CD4-positive, alpha-beta memory T cell (primary cell): ENCODE results near the gene YTHDC1. TPM values are rescaled to one million over a fixed set of nuclear protein-coding genes. Genes with fewer than 3 reads are reported as not detected.

ENCODE experiments used
- CTCF ChIA-PET: fragments of 350-600 bp; sonication (Branson Sonifier 250); formaldehyde crosslinking; loops from one replicate; lab custom pipeline; 2021; ENCODE audit warnings: inconsistent platforms; ENCODE audit not compliant: partially characterized antibody; lab: Charles Lee
- POLR2A ChIA-PET: fragments of 350-600 bp; sonication (Branson Sonifier 250); formaldehyde crosslinking; loops from one replicate; lab custom pipeline; 2021; ENCODE audit not compliant: partially characterized antibody; lab: Charles Lee
- DNase-seq, 5 donors: peaks; one replicate each; pipeline versions ENCODE4 v3.0.0 to v3.0.0-alpha.2; 2020 to 2022; ENCODE audit warnings: mixed read lengths in 1 of 5
- H3K27ac ChIP-seq: one replicate; pipeline ENCODE4 v1.7.0; 2013; ENCODE audit warnings: low read depth, low read length
- H3K27me3 ChIP-seq: 2 replicates; pipeline ENCODE4 v1.7.0; 2013; ENCODE audit warnings: mild to moderate bottlenecking, low read length, moderate library complexity; ENCODE audit not compliant: insufficient read depth
- H3K36me3 ChIP-seq: 2 replicates; pipeline ENCODE4 v1.7.0; 2013; ENCODE audit warnings: mild to moderate bottlenecking, low read length, moderate library complexity; ENCODE audit not compliant: insufficient read depth
- H3K4me1 ChIP-seq: 2 replicates; pipeline ENCODE4 v1.7.0; 2013; ENCODE audit warnings: mild to moderate bottlenecking, low read length, moderate library complexity; ENCODE audit not compliant: insufficient read depth
- H3K4me3 ChIP-seq, 2 donors: one replicate each; pipeline ENCODE4 v1.7.0; 2013; ENCODE audit warnings: low read length in 2 of 2, mild to moderate bottlenecking in 1 of 2
- H3K9me3 ChIP-seq, 2 donors: one replicate each; pipeline ENCODE4 v1.7.0; 2013; ENCODE audit warnings: low read length in 2 of 2, control low read depth in 1 of 2; ENCODE audit not compliant: control insufficient read depth in 1 of 2
- H3K27ac Mint-ChIP-seq, 7 donors: one replicate each; pipeline ENCODE4 v1.8.0; 2020 to 2021; ENCODE audit warnings: mixed read lengths in 7 of 7, mild to moderate bottlenecking in 6 of 7, inconsistent platforms in 3 of 7, moderate library complexity in 3 of 7
- H3K27me3 Mint-ChIP-seq, 2 donors: one replicate each; pipeline ENCODE4 v1.8.0; 2020 to 2021; ENCODE audit warnings: mixed read lengths in 2 of 2
- H3K36me3 Mint-ChIP-seq, 2 donors: one replicate each; pipeline ENCODE4 v1.8.0; 2020 to 2021; ENCODE audit warnings: mixed read lengths in 2 of 2, inconsistent platforms in 1 of 2, mild to moderate bottlenecking in 1 of 2
- H3K4me1 Mint-ChIP-seq, 4 donors: one replicate each; pipeline ENCODE4 v1.8.0; 2020 to 2021; ENCODE audit warnings: mixed read lengths in 4 of 4, mild to moderate bottlenecking in 1 of 4
- H3K4me3 Mint-ChIP-seq, 8 donors: one replicate each; pipeline ENCODE4 v1.8.0; 2020 to 2021; ENCODE audit warnings: mixed read lengths in 8 of 8, mild to moderate bottlenecking in 7 of 8, moderate library complexity in 6 of 8, inconsistent platforms in 3 of 8
- H3K9me3 Mint-ChIP-seq, 8 donors: one replicate each; pipeline ENCODE4 v1.8.0; 2020 to 2021; ENCODE audit warnings: mixed read lengths in 8 of 8, mild to moderate bottlenecking in 5 of 8, inconsistent platforms in 3 of 8, moderate library complexity in 1 of 8
- intact Hi-C: fragments of 100-400 bp; cut with micrococcal nuclease; formaldehyde crosslinking; loops from one replicate; pipeline ENCODE4 v1.15.1; 2023
- polyA plus RNA-seq, 2 donors: library from polyadenylated mRNA; unstranded; fragments of 300-500 nt; fragmentation: Illumina TruSeq; gene quantifications; one replicate each; pipeline ENCODE4 v1.2.3, GENCODE V29; 2021
- total RNA-seq, 2 experiments: library from RNA; stranded (reverse); gene quantifications; one replicate each; pipeline ENCODE4 v1.2.3, GENCODE V29; 2021

Gene YTHDC1
- total and polyA plus RNA-seq, 4 experiments from 2014 or later: 11.2 to 201 (median 110) TPM

DNA sequence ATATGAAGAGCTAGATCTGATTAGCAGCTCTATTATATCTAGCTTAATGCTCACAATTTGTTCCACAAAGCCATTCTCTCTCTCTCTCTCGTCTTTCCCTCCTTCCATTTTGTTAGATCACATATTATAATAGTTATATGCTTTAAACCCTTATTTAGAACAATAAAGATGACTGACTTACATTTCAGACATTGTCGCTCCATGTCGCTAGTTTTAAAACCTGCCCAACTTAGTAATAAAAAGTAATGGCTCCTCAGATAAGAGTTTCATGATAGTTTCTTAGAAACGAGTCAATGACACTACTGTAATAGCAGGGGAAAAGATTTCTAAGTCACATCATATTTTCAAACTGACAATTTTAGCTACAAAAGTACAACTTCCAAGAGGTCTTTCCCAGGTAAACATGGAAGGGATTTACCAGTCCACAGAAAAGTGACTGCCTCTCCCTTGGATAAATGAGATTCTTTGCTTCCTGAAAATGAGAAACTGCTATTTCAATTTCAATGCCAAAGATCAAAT, 38.5 kb upstream of the YTHDC1 start:
- H3K4me3 Mint-ChIP-seq: no peak overlapping the region
- H3K27me3 ChIP-seq: no peaks in the 10 kb centered on the region
- no peaks in the 10 kb centered on the region for H3K4me1 Mint-ChIP-seq
- DNase-seq: no peak
- ChIA-PET CTCF (interaction anchor here (1.8 kb wide), 1 partner anchor 12 kb away, joined by 10 read pairs; no protein-coding TSS in a partner anchor), POLR2A (no interaction called here)
- H3K4me3 ChIP-seq: no peak overlapping the region
- peaks cover 3 to 12% of the 10 kb centered on the region in 2 donors for H3K27me3 Mint-ChIP-seq
- no peaks in the 10 kb centered on the region for H3K36me3 ChIP-seq
- intact Hi-C loops: no loop called here
- H3K36me3 Mint-ChIP-seq: no peaks in the 10 kb centered on the region
- no peak overlapping the region for H3K27ac Mint-ChIP-seq
- no peaks in the 10 kb centered on the region for H3K9me3 Mint-ChIP-seq
- no peaks in the 10 kb centered on the region for H3K4me1 ChIP-seq
- H3K9me3 ChIP-seq: no peaks in the 10 kb centered on the region
- no peak overlapping the region for H3K27ac ChIP-seq

DNA sequence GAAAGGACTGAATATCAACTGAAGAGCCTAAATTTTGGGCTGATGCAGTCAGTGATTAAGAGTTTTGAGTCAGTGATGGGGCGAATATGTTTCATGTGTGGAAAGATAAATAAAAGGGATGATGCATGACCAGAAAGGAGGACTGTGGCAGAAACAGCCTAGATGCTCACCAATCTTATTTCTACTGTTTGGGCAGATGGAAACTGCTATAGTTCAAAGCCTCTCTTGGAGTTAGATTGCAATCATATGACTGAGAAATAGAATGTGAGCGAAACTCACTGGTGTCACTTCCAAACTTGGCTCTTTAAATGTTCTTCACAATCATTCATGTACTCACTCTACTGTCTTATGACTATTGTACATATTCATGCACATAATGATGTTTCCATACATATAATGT, 35.4 kb upstream of the YTHDC1 start:
- H3K4me3 ChIP-seq: no peak overlapping the region
- no peaks in the 10 kb centered on the region for H3K36me3 ChIP-seq
- Mint-ChIP-seq H3K4me1 (no peaks in the 10 kb centered on the region), H3K9me3 (no peaks in the 10 kb centered on the region), H3K27ac (no peak overlapping the region), H3K36me3 (no peaks in the 10 kb centered on the region), H3K4me3 (no peak overlapping the region), H3K27me3 (peaks cover 7 to 14% of the 10 kb centered on the region in 2 donors)
- no peaks in the 10 kb centered on the region for H3K27me3 ChIP-seq
- POLR2A ChIA-PET: no interaction called here
- no peaks in the 10 kb centered on the region for H3K4me1 ChIP-seq
- H3K9me3 ChIP-seq: no peaks in the 10 kb centered on the region
- CTCF ChIA-PET: interaction anchor here (1.7 kb wide), 1 partner anchor 10 kb away, joined by 8 read pairs; no protein-coding TSS in a partner anchor
- no peak overlapping the region for H3K27ac ChIP-seq
- DNase-seq: no peak
- intact Hi-C loops: no loop called here

DNA sequence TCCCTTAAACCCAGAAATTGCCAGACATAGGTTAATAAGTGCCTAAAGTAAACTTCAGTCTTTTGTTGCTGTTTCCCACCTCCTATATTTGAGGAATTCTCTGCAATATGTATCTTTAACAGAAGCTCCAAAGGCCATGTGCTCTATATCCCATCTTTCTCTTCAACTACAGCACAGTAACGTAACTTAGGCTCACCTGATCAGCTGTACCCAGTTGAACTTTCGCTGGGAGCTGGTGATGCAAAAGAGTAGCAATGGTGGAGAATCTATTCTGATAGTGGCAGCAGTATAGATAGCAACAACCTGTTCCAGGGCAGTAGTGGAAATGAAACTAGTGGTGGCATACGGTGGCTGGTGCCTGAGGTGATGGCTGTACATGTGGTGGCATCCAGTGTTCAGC, 33.2 kb upstream of the YTHDC1 start:
- Mint-ChIP-seq H3K36me3 (no peaks in the 10 kb centered on the region), H3K4me3 (no peak overlapping the region)

DNA sequence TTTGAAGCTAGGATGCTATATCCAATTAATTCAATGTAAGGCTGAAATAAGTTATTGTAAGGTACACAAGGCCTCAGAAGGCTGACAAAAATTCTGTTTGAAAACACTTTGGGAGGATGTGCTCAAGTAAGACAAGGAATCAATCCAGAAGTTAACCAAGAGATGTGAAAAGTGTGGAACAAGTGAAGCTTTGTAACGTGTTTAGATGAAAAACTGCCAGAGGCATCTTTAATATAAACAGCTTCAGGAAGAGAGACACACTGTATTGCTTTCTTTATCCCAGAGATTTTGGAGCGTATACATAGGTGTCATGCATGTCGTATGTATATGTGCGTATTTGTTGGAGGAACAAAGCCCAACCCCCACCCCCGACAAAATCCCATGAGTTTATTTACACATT, 28.3 kb upstream of the YTHDC1 start:
- H3K27me3 ChIP-seq: no peaks in the 10 kb centered on the region
- no peaks in the 10 kb centered on the region for H3K9me3 ChIP-seq
- peaks cover 13 to 15% (median 14%) of the 10 kb centered on the region in 4 donors for H3K4me1 Mint-ChIP-seq
- intact Hi-C loops: loop anchor here (5.0 kb wide), 2 partner anchors 41 to 59 kb away; no protein-coding TSS in a partner anchor
- no peak for DNase-seq
- H3K4me3 Mint-ChIP-seq: no peak overlapping the region
- H3K36me3 ChIP-seq: no peaks in the 10 kb centered on the region
- no peak overlapping the region for H3K27ac ChIP-seq
- no peak overlapping the region for H3K27ac Mint-ChIP-seq
- ChIA-PET POLR2A (no interaction called here), CTCF (interaction anchor here (3.4 to 5.1 kb wide), 2 partner anchors 17 to 105 kb away, joined by 12 to 115 read pairs; no protein-coding TSS in a partner anchor)
- H3K4me1 ChIP-seq: peaks cover 7% of the 10 kb centered on the region
- no peaks in the 10 kb centered on the region for H3K36me3 Mint-ChIP-seq
- no peak overlapping the region for H3K4me3 ChIP-seq
- peaks cover 0 to 1% (median 0%) of the 10 kb centered on the region in 8 donors for H3K9me3 Mint-ChIP-seq
- H3K27me3 Mint-ChIP-seq: peaks cover 2 to 7% of the 10 kb centered on the region in 2 donors

More for the DNA sequence above, 33.2 kb upstream of the YTHDC1 start:
- H3K27ac ChIP-seq: no peak overlapping the region
- Mint-ChIP-seq H3K27ac (no peak overlapping the region), H3K9me3 (no peaks in the 10 kb centered on the region), H3K4me1 (no peaks in the 10 kb centered on the region), H3K27me3 (peaks cover 7 to 12% of the 10 kb centered on the region in 2 donors)
- no peaks in the 10 kb centered on the region for H3K27me3 ChIP-seq
- no peaks in the 10 kb centered on the region for H3K4me1 ChIP-seq
- H3K4me3 ChIP-seq: no peak overlapping the region
- ChIA-PET CTCF (interaction anchor here (0.8 kb wide), 1 partner anchor 9 kb away, joined by 3 read pairs; no protein-coding TSS in a partner anchor), POLR2A (no interaction called here)
- no peaks in the 10 kb centered on the region for H3K36me3 ChIP-seq
- no peak for DNase-seq
- intact Hi-C loops: no loop called here
- H3K9me3 ChIP-seq: no peaks in the 10 kb centered on the region

DNA sequence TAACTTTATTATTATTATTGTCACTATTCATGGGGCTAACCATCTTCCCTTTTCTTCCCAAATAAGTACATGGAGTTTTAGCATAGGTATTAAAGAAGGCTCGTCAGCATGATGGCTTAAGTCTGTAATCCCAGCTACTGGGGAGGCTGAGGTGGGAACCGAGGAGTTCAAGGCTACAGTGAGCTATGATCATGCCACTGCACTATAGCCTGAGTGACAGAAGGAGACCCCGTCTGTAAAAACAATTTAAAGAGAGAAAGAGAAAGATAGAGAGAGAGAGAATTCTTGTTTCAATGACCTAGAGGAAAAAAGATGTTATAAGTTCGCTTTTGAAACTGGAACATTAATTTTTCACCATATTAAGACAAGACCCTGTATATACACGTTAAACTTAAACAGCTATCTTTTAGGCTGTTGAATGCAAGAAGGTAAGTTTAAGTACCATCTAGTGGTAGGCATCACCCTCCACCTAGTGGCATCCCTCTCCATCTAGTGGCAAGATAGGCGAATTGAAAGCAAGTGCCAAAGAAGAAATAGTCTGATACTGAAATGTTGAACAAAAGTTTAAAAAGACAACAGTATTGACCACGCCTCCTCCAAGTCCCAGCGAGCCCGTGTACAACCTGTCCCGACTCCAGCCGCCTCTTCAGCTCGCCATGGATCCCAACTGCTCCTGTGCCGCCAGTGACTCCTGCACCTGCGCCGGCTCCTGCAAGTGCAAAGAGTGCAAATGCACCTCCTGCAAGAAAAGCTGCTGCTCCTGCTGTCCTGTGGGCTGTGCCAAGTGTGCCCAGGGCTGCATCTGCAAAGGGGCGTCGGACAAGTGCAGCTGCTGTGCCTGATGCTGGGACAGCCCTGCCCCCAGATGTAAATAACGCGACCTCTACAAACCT, 26.0 kb upstream of the YTHDC1 start:
- intact Hi-C loops: loop anchor here (1.0 to 5.0 kb wide), 4 partner anchors 26 to 104 kb away; partner anchors contain the start of gene YTHDC1
- H3K4me3 ChIP-seq: peak overlapping the region in 1 of 2 donors; percentile 44
- H3K27me3 ChIP-seq: no peaks in the 10 kb centered on the region
- Mint-ChIP-seq H3K4me1 (peaks cover 13 to 16% (median 15%) of the 10 kb centered on the region in 4 donors), H3K4me3 (peak overlapping the region; percentile 66 to 96 (median 82)), H3K27ac (peak overlapping the region in 5 of 7 donors; percentile 4 to 42 (median 5)), H3K9me3 (peaks cover 0 to 2% (median 0%) of the 10 kb centered on the region in 8 donors), H3K36me3 (no peaks in the 10 kb centered on the region), H3K27me3 (peaks cover 0 to 3% of the 10 kb centered on the region in 2 donors)
- no peaks in the 10 kb centered on the region for H3K9me3 ChIP-seq
- CTCF ChIA-PET: interaction anchor here (0.6 to 5.1 kb wide), 38 partner anchors 8 to 631 kb away, joined by 3 to 115 read pairs (median 4); partner anchors contain the start of gene YTHDC1
- DNase-seq: peak; percentile 64 to 68 (median 65)
- H3K27ac ChIP-seq: no peak overlapping the region
- no peaks in the 10 kb centered on the region for H3K36me3 ChIP-seq
- peaks cover 7% of the 10 kb centered on the region for H3K4me1 ChIP-seq
- POLR2A ChIA-PET: no interaction called here

DNA sequence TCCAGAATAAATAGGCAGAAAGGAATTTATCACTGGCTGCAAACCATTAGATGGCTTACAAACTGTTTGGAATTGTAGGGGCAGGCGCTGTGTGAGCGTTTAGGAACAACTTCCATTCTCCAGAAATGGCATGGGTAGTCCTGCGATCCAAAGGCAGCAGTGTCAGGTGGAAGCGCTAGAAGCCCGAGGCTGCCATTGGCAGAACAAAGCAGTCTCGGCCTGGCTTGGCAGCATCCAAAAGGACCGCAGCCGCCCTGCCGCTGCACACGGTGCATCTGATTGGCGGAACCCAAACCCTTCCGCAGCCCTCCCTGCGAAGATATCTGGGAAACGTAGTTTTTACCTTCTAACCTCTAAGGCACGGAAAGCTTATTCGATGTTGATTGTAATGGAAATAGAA, 23.6 kb upstream of the YTHDC1 start:
- CTCF ChIA-PET: interaction anchor here (1.1 to 5.1 kb wide), 3 partner anchors 10 to 100 kb away, joined by 3 to 115 read pairs (median 4); no protein-coding TSS in a partner anchor
- POLR2A ChIA-PET: interaction anchor here (0.7 to 1.0 kb wide), 3 partner anchors 23 to 102 kb away, joined by 3 to 5 read pairs (median 4); partner anchors contain the start of gene YTHDC1
- Mint-ChIP-seq H3K4me1 (peaks cover 13 to 16% (median 15%) of the 10 kb centered on the region in 4 donors), H3K9me3 (peaks cover 0 to 3% (median 0%) of the 10 kb centered on the region in 8 donors), H3K27me3 (peaks cover 0 to 3% of the 10 kb centered on the region in 2 donors), H3K36me3 (no peaks in the 10 kb centered on the region), H3K27ac (peak overlapping the region; percentile 2 to 85 (median 59)), H3K4me3 (peak overlapping the region; percentile 20 to 74 (median 54))
- peak; percentile 59 to 63 (median 62) for DNase-seq
- H3K27me3 ChIP-seq: no peaks in the 10 kb centered on the region
- H3K9me3 ChIP-seq: no peaks in the 10 kb centered on the region
- H3K4me1 ChIP-seq: peaks cover 7% of the 10 kb centered on the region
- H3K4me3 ChIP-seq: peak overlapping the region in 1 of 2 donors; percentile 24
- intact Hi-C loops: no loop called here
- no peak overlapping the region for H3K27ac ChIP-seq
- H3K36me3 ChIP-seq: no peaks in the 10 kb centered on the region
